ENCODE results near the gene LRRC9.

GRCh38 chr14:59918824-59919569 lies 947 bp upstream of the LRRC9 start:
- TF ChIP-seq CTCF (IDR thresholded peaks at IDR 0.05 in 4 of 5, conservative IDR thresholded peaks at IDR 0.05 in 1 of 5): peak in 3 of 5 experiments; percentile 30 to 40 (median 34)
- TF ChIP-seq POLR2A (IDR thresholded peaks at IDR 0.05): no peak

All from gastrocnemius medialis (tissue), 4 donors.